HepG2 (cell line): ENCODE results near the gene SMARCC1. TPM values are rescaled to one million over a fixed set of nuclear protein-coding genes. Genes with fewer than 3 reads are reported as not detected.

Experiments used
- CBX2 ChIP-seq, 2 experiments: fragments of 200-600 bp in 1 of 2; sonication (generic); formaldehyde crosslinking in 1 of 2; IDR thresholded peaks; 2 replicates each; pipeline versions ENCODE4 v1.7.0 to v1.8.1; 2018 to 2022; ENCODE audit warnings: low read depth in 2 of 2, low read length in 1 of 2, mild to moderate bottlenecking in 1 of 2, missing genetic modification reagents in 1 of 2
- DNMT3B ChIP-seq: conservative IDR thresholded peaks from 2 replicates; pipeline ENCODE4 v1.6.1; 2016; ENCODE audit warnings: missing biosample characterization, control low read depth
- EHMT2 ChIP-seq: fragments of 200-600 bp; sonication (generic); IDR thresholded peaks from 2 replicates; pipeline ENCODE4 v1.7.0; 2017; ENCODE audit warnings: antibody characterized with exemption, low read depth, low read length, borderline replicate concordance
- FOXK1 ChIP-seq: sonication (generic); formaldehyde crosslinking; IDR thresholded peaks from 2 replicates; pipeline ENCODE4 v1.4.0; 2020; ENCODE audit warnings: low read depth, missing genetic modification reagents, borderline replicate concordance
- GTF3A ChIP-seq: sonication (generic); formaldehyde crosslinking; conservative IDR thresholded peaks from 2 replicates; pipeline ENCODE4 v1.4.0; 2020; ENCODE audit warnings: mild to moderate bottlenecking, missing genetic modification reagents
- KAT2B ChIP-seq: fragments of 150-350 bp; IDR thresholded peaks from 2 replicates; pipeline ENCODE4 v1.6.1; 2014; ENCODE audit warnings: low read depth, low read length, borderline replicate concordance
- PAX8 ChIP-seq: sonication (generic); formaldehyde crosslinking; IDR thresholded peaks from 2 replicates; pipeline ENCODE4 v1.8.0; 2022; ENCODE audit warnings: mild to moderate bottlenecking, missing genetic modification reagents, borderline replicate concordance
- ZBTB21 ChIP-seq: sonication (generic); formaldehyde crosslinking; IDR thresholded peaks from 2 replicates; pipeline ENCODE4 v1.4.0; 2020; ENCODE audit warnings: missing genetic modification reagents
- ZMAT3 ChIP-seq: sonication (generic); formaldehyde crosslinking; conservative IDR thresholded peaks from 2 replicates; pipeline ENCODE4 v1.7.0; 2021; ENCODE audit warnings: missing genetic modification reagents
- ZNF124 ChIP-seq: sonication (generic); formaldehyde crosslinking; IDR thresholded peaks from 2 replicates; pipeline ENCODE4 v1.4.0; 2020; ENCODE audit warnings: missing genetic modification reagents
- ZNF136 ChIP-seq: sonication (generic); formaldehyde crosslinking; IDR thresholded peaks from 2 replicates; pipeline ENCODE4 v1.8.1; 2022; ENCODE audit warnings: low read depth, mild to moderate bottlenecking, moderate library complexity, missing genetic modification reagents
- ZNF335 ChIP-seq: sonication (generic); formaldehyde crosslinking; IDR thresholded peaks from 2 replicates; pipeline ENCODE4 v1.4.0; 2020; ENCODE audit warnings: missing genetic modification reagents
- ZNF451 ChIP-seq: sonication (generic); formaldehyde crosslinking; IDR thresholded peaks from 2 replicates; pipeline ENCODE4 v1.5.0; 2020; ENCODE audit warnings: mild to moderate bottlenecking, missing genetic modification reagents
- ZNF782 ChIP-seq: sonication (generic); formaldehyde crosslinking; IDR thresholded peaks from 2 replicates; pipeline ENCODE4 v1.4.0; 2020; ENCODE audit warnings: missing genetic modification reagents, mild to moderate bottlenecking, borderline replicate concordance
- ZNF784 ChIP-seq: sonication (generic); formaldehyde crosslinking; IDR thresholded peaks from 2 replicates; pipeline ENCODE4 v1.5.1; 2020; ENCODE audit warnings: missing genetic modification reagents, mild to moderate bottlenecking, borderline replicate concordance
- polyA plus RNA-seq, 8 experiments: library from polyadenylated mRNA; depleted of rRNA in 3 of 8; stranded (reverse) in 7 of 8; unstranded in 1 of 8; fragments of >200 nt; fragmentation: Illumina TruSeq in 4 of 8; extraction: Trizol in 4 of 8; gene quantifications; 2 replicates each; pipeline versions ENCODE4 v1.2.1 to v1.2.3, GENCODE V29; 2011 to 2016; ENCODE audit warnings: low read depth in 4 of 8, missing spikeins in 1 of 8, mixed read lengths in 1 of 8; ENCODE audit not compliant: insufficient read depth in 1 of 8
- total RNA-seq, 5 experiments: library from RNA; depleted of rRNA; stranded (reverse); fragments of >200 nt; fragmentation: Illumina TruSeq; extraction: Trizol; gene quantifications; 2 replicates each; pipeline ENCODE4 v1.2.3, GENCODE V29; 2016; ENCODE audit warnings: low read depth in 1 of 5
- TF ChIP-seq, protein P1 (sequence below): sonication (generic); formaldehyde crosslinking; conservative IDR thresholded peaks from 2 replicates; pipeline ENCODE4 v1.8.0; 2022; ENCODE audit warnings: missing genetic modification reagents
- TF ChIP-seq, protein P2 (sequence below), 2 experiments: sonication (generic) in 1 of 2; formaldehyde crosslinking in 1 of 2; IDR thresholded peaks; 2 replicates each; pipeline versions ENCODE4 v1.5.1 to v1.6.1; 2011 to 2020; ENCODE audit warnings: borderline replicate concordance in 1 of 2, low read depth in 1 of 2, low read length in 1 of 2, mild to moderate bottlenecking in 1 of 2, missing genetic modification reagents in 1 of 2, moderate library complexity in 1 of 2
- TF ChIP-seq, protein P3 (sequence below): sonication (generic); formaldehyde crosslinking; IDR thresholded peaks from 2 replicates; pipeline ENCODE4 v1.5.0; 2020; ENCODE audit warnings: mild to moderate bottlenecking, missing genetic modification reagents, moderate library complexity
- TF ChIP-seq, protein P4 (sequence below): sonication (generic); formaldehyde crosslinking; IDR thresholded peaks from 2 replicates; pipeline ENCODE4 v1.4.0; 2020; ENCODE audit warnings: missing genetic modification reagents, borderline replicate concordance

SMARCC1 gene
- total and polyA plus RNA-seq, 2 of the 13 experiments (the other 11 are each of a cell fraction or from before 2014, with no cell fraction given) = 47.9 to 58.4 TPM

DNA sequence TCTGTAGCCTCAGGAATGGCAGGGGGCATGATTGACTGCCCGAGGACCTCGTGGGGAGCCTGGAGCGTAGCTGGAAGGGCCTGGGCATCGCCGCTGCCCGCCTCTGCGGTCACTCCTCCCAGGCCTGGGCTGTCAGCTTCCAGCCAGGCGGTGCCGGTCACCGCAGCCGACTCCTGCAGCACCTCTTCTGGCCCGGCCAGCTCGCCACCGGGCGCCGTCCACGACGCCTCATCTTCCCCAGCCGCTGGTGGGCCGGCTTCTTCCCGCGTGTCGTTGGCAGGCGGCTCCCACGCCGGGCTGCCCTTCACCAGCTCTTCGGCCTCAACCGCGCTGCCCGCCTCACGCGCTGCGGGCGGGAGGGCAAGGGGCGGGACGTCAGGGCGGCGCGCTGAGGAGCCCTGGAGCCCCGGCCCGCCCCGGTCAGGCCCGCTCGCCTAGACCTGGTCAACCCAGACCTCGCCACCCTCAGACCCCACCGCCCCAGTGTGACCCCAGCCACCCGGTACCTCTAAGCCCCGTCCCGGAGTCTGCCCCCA, 204.0 kb downstream of the SMARCC1 start (continued):
- no peak for TF ChIP-seq ZNF335
- TF ChIP-seq GTF3A (CRISPR knock-in tag) = no peak
- no peak for TF ChIP-seq ZNF136 (CRISPR knock-in tag)
- no peak for TF ChIP-seq EHMT2
- TF ChIP-seq DNMT3B (CRISPR knock-in tag) = no peak
- TF ChIP-seq KAT2B = no peak
- TF ChIP-seq, protein P1, sequence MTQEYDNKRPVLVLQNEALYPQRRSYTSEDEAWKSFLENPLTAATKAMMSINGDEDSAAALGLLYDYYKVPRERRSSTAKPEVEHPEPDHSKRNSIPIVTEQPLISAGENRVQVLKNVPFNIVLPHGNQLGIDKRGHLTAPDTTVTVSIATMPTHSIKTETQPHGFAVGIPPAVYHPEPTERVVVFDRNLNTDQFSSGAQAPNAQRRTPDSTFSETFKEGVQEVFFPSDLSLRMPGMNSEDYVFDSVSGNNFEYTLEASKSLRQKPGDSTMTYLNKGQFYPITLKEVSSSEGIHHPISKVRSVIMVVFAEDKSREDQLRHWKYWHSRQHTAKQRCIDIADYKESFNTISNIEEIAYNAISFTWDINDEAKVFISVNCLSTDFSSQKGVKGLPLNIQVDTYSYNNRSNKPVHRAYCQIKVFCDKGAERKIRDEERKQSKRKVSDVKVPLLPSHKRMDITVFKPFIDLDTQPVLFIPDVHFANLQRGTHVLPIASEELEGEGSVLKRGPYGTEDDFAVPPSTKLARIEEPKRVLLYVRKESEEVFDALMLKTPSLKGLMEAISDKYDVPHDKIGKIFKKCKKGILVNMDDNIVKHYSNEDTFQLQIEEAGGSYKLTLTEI (CRISPR knock-in tag) = no peak
- TF ChIP-seq FOXK1 = no peak
- TF ChIP-seq ZNF124 (CRISPR knock-in tag) = no peak
- TF ChIP-seq ZNF782 (CRISPR knock-in tag) = no peak
- no peak for TF ChIP-seq PAX8 (CRISPR knock-in tag)
- TF ChIP-seq, protein P2, sequence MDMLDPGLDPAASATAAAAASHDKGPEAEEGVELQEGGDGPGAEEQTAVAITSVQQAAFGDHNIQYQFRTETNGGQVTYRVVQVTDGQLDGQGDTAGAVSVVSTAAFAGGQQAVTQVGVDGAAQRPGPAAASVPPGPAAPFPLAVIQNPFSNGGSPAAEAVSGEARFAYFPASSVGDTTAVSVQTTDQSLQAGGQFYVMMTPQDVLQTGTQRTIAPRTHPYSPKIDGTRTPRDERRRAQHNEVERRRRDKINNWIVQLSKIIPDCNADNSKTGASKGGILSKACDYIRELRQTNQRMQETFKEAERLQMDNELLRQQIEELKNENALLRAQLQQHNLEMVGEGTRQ (IDR thresholded peaks at IDR 0.05; ENCODE audit: low read depth, low read length) = no peak
- TF ChIP-seq, protein P2 (CRISPR knock-in tag; IDR thresholded peaks at IDR 0.05; ENCODE audit: borderline replicate concordance) = no peak
- TF ChIP-seq, protein P3, sequence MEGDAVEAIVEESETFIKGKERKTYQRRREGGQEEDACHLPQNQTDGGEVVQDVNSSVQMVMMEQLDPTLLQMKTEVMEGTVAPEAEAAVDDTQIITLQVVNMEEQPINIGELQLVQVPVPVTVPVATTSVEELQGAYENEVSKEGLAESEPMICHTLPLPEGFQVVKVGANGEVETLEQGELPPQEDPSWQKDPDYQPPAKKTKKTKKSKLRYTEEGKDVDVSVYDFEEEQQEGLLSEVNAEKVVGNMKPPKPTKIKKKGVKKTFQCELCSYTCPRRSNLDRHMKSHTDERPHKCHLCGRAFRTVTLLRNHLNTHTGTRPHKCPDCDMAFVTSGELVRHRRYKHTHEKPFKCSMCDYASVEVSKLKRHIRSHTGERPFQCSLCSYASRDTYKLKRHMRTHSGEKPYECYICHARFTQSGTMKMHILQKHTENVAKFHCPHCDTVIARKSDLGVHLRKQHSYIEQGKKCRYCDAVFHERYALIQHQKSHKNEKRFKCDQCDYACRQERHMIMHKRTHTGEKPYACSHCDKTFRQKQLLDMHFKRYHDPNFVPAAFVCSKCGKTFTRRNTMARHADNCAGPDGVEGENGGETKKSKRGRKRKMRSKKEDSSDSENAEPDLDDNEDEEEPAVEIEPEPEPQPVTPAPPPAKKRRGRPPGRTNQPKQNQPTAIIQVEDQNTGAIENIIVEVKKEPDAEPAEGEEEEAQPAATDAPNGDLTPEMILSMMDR = no peak
- 0 out of 2 replicates have a peak, but pooled peaks have one; percentile 26 for TF ChIP-seq ZNF451 (CRISPR knock-in tag)
- no peak for TF ChIP-seq ZMAT3 (CRISPR knock-in tag)
- no peak for TF ChIP-seq ZNF784 (CRISPR knock-in tag)
- TF ChIP-seq, protein P4, sequence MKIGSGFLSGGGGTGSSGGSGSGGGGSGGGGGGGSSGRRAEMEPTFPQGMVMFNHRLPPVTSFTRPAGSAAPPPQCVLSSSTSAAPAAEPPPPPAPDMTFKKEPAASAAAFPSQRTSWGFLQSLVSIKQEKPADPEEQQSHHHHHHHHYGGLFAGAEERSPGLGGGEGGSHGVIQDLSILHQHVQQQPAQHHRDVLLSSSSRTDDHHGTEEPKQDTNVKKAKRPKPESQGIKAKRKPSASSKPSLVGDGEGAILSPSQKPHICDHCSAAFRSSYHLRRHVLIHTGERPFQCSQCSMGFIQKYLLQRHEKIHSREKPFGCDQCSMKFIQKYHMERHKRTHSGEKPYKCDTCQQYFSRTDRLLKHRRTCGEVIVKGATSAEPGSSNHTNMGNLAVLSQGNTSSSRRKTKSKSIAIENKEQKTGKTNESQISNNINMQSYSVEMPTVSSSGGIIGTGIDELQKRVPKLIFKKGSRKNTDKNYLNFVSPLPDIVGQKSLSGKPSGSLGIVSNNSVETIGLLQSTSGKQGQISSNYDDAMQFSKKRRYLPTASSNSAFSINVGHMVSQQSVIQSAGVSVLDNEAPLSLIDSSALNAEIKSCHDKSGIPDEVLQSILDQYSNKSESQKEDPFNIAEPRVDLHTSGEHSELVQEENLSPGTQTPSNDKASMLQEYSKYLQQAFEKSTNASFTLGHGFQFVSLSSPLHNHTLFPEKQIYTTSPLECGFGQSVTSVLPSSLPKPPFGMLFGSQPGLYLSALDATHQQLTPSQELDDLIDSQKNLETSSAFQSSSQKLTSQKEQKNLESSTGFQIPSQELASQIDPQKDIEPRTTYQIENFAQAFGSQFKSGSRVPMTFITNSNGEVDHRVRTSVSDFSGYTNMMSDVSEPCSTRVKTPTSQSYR (CRISPR knock-in tag) = no peak
- no peak for TF ChIP-seq ZBTB21 (CRISPR knock-in tag)
- TF ChIP-seq CBX2 (IDR thresholded peaks at IDR 0.05; ENCODE audit: low read depth, low read length) = no peak
- TF ChIP-seq CBX2 (CRISPR knock-in tag; IDR thresholded peaks at IDR 0.05; ENCODE audit: low read depth) = no peak
